DMS114 treated with DMSO at 0.1 percent for 48 hours (cell line): Measurements from ENCODE around the gene TMEM14C.

Experiments
- DNase-seq: peaks from one replicate; lab custom pipeline; 2025; ENCODE audit not compliant: unreplicated experiment; lab: John Stamatoyannopoulos, UW

The TMEM14C gene

GRCh38 chr6:10722820-10723566 lies at the start of gene TMEM14C:
Gene TMEM14C, plus strand, starts transcription at chr6:10723070. Its CDS starts 1,544 bp downstream, at chr6:10724614.
- DNase-seq, result peak; percentile 96

DNA sequence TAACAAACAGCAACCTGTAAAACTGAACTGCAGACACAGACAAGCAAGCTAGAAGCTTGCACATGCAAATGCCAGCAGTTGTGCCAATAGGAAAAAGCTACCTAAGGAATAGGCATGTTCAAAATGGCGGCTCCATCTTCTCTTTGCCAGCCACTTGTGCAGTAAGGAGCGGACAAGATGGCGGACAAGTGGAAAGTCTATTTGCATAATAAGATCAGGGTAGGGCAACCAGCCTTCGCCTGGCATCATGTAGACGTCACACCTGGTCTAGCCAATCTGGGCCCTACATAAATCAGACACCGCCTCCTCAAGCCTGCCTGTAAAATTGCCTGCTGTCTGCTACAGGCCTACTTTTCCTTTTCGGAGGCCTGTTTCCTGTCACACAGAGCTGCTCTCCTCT lies 46.5 kb upstream of the TMEM14C start:
- DNase-seq, result no peak

DNA sequence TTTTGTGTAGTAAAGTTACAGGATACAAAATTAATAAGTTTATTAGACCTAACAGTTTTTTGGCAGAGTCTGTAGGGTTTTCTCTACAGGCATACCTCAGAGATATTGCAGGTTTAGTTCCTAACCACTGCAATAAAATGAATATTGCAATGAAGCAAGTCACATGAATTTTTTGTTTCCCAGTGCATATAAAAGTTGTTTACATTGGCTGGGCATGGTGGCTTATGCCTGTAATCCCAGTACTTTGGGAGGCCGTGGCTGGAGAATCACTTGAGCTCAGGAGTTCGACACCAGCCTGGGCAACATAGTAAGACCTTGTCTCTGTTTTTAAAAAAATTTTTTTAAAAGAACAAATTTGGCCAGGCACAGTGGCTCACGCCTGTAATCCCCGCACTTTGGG lies 44.4 kb upstream of the TMEM14C start:
- no peak for DNase-seq

DNA sequence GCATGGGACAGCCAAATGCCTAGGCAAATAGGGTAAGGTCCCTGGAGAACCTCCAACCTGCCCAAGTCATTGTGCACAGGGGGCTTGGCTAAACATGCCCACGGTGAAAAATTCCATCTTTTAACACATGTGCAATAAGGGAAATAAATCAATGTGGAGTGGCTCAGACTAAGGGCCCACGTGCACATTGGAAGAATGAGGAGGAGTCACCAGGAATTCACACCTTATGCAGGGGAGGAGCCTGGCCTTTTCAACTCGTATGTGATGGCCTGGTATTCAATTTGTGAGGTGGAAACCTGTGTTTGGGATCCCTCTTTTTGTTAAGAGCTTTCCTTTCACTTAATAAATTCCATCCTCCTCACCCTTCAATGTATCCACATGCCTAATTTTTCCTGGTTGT lies 41.1 kb upstream of the TMEM14C start:
- DNase-seq, result no peak

DNA sequence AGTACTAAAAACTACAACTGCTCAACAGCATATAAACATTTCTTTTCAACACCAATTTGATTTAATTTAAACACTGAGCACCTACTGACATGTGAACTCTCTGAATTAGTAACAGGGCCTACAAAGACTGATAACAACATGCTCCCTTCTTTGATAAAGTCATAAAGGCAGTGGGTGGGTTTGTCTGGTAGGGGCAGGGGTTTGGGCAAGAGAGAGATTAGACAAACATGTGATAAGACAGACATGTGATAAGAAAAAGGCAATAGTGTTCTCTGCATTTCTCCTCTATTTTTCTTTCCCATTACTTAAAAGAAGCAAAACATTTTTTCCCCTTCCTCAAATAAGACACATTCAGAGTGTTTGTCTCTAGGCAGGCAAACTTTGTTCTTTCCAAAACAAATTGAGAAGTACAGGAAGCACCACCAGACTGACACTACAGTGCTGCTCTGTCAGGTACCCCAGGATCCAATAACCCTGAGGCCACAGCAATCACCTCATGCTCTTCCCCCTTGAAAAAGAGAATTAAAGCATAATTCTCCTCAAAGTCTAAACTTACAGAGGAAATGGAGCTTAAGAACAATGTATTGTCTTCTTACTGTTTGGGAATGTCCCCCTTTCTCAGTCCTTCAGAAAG lies 40.4 kb upstream of the TMEM14C start:
- DNase-seq, result no peak

- DNase-seq, result no peak
These were observed 38.3 kb upstream of the TMEM14C start for GRCh38 chr6:10684618-10685017.

GRCh38 chr6:10685092-10685915 lies 37.6 kb upstream of the TMEM14C start:
- DNase-seq, result no peak

- no peak for DNase-seq
These were observed 36.0 kb upstream of the TMEM14C start for GRCh38 chr6:10686901-10687300.

- DNase-seq, result no peak
These were observed 35.3 kb upstream of the TMEM14C start for GRCh38 chr6:10687582-10687981.

DNA sequence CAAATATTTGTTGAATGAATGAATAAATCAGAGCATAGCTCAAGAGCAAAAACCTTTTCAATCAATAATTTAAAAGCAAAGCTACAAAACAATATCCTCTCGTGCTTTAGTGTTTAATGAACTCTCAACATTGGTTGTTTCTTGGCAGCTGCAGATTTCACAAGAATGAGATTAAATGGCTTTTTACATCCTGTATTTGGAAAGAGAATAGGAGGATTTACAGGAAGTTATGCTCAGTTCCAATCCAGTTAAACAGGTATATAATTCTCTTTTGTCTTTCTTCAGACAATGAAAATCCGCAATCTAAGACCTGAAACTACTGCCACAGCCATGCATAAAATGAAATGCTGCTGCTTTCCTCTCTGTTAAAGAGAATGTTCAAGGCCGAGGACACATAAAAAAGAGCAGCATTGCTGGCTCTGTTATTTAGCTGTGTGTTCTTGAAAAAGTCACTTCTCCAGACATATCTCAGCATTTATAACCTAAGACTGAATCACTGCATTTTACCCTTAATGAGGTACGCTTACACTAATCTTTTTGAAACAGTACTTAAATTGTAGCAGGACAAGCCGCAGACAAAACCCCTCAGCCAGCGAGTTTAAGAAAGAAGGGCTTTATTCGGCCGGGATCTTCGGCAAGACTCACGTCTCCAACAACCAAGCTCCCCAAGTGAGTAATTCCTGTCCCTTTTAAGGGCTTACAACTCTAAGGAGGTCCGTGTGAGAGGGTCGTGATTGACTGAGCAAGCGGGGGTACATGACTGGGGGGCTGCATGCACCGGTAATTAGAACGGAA lies 32.0 kb upstream of the TMEM14C start:
- no peak for DNase-seq

DNA sequence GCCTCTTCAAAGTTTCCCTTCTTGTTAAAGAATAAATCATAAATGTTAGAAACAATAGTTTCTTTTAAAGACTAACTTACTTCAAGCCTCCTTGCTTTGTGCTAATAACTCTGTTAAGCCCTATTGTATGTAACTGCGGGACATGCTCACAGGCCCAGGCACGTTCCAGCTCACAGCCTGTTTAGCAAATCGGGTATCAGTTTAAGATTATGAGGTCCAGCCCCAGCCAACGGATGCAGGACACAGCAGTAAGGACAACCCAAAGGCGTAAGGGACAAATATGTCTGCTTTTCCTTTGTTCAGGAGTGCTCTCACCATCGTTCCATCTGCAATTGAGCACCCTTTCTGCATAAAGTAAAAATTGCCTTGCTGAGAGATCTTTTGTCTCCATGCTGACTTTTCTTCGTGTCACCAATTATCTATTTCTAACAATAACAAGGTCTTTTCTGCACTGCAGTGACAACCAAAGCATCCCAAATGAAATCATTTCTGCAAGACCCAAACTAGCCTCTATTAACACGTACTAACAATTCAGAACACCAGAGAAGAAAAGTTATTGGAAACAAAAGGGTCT lies 29.8 kb upstream of the TMEM14C start:
- no peak for DNase-seq

- peak; percentile 94 for DNase-seq
These were observed 28.4 kb upstream of the TMEM14C start, which contains the start of the genes C6orf52 and PAK1IP1 for GRCh38 chr6:10694302-10695085. Gene C6orf52, minus strand, starts transcription at chr6:10694616. Its CDS starts 7,066 bp downstream, at chr6:10687550. Gene PAK1IP1, plus strand, starts transcription at chr6:10694972. Its CDS starts 14 bp downstream, at chr6:10694986.

GRCh38 chr6:10695086-10695657 lies 27.7 kb upstream of the TMEM14C start:
- DNase-seq, result no peak

DNA sequence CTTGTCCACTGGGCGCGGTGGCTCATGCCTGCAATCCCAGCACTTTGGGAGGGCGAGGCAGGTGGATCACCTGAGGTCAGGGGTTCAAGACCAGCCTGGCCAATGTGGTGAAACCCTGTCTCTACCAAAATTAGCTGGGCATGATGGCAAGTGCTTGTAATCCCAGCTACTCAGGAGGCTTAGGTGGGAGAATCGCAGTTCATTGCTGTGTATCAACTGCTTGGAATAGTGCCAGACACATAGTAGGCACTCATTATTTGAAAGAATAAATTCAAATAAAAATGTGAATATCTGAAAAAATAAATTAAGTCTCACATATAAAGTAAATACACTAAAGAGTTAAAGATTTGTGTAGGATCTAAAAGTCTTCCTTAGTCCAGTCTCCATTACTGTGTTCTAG lies 26.2 kb upstream of the TMEM14C start:
- DNase-seq, result no peak

- DNase-seq, result no peak
These were observed 8.9 kb upstream of the TMEM14C start for GRCh38 chr6:10713962-10714361.

- DNase-seq, result peak; percentile 28
These were observed 3.4 kb upstream of the TMEM14C start for GRCh38 chr6:10719296-10719963.

DNA sequence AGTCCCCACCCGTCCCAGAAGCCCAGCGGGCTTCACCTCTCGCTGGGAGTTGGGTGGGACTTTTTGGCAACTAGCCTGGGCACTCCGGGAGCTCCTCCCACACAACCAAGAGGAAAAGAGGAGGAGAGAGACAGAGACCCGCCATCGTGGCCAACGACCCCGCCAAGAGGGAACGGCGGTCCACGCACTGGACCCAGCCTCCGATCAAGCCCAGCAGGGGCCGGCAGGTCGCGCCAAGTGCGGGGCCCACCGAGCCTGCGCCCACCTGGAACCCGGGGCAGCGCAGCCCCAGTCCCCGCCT lies 3.0 kb upstream of the TMEM14C start:
- DNase-seq, result no peak

DNA sequence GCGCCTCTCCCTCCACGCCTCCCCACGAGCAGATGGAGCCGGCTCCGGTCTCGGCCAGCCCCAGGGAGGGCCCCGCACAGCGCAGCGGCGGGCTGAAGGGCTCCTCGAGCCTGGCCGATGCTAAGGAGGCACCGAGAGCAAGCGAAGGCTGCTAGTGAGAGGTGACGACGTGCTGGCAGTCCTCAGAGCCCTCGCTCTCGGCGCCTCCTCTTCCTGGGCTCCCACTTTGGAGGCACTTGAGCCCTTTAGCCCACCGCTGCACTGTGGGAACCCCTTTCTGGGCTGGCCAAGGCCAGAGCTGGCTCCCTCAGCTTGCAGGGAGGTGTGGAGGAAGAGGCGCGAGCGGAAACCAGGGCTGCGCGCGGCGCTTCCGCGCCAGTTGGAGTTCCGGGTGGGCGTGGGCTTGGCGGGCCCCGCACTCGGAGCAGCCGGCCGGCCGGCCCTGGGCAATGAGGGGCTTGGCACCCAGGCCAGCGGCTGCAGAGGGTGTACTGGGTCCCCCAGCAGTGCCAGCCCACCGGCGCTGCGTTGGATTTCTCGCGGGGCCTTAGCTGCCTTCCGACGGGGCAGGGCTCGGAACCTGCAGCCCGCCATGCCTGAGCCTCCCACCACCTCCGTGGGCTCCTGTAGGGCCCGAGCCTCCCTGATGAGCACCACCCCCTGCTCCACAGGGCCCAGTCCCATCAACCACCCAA lies 2.5 kb upstream of the TMEM14C start:
- DNase-seq, result no peak
